22Rv1 (cell line): ENCODE measurements around the gene PGPEP1.

ENCODE experiments used
- ZFX ChIP-seq: fragments of 450-650 bp; IDR thresholded peaks from 2 replicates; pipeline ENCODE4 v1.6.1; 2017; ENCODE audit warnings: antibody characterized with exemption, borderline replicate concordance
- TF ChIP-seq, protein P1 (sequence below): fragments of 450-650 bp; IDR thresholded peaks from 2 replicates; pipeline ENCODE4 v1.5.1; 2017; ENCODE audit warnings: mild to moderate bottlenecking

GRCh38 chr19:18301718-18302111 lies 38.7 kb upstream of the PGPEP1 start:
- TF ChIP-seq, protein P1, sequence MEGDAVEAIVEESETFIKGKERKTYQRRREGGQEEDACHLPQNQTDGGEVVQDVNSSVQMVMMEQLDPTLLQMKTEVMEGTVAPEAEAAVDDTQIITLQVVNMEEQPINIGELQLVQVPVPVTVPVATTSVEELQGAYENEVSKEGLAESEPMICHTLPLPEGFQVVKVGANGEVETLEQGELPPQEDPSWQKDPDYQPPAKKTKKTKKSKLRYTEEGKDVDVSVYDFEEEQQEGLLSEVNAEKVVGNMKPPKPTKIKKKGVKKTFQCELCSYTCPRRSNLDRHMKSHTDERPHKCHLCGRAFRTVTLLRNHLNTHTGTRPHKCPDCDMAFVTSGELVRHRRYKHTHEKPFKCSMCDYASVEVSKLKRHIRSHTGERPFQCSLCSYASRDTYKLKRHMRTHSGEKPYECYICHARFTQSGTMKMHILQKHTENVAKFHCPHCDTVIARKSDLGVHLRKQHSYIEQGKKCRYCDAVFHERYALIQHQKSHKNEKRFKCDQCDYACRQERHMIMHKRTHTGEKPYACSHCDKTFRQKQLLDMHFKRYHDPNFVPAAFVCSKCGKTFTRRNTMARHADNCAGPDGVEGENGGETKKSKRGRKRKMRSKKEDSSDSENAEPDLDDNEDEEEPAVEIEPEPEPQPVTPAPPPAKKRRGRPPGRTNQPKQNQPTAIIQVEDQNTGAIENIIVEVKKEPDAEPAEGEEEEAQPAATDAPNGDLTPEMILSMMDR, result no peak
- no peak for TF ChIP-seq ZFX
